GM12878 (cell line): ENCODE results near the gene SYT1. TPM values are rescaled to one million over a fixed set of nuclear protein-coding genes. Genes with fewer than 3 reads are reported as not detected.

Experiments used
- ATAC-seq: fragments of 200-7000 bp; cut with Tn5 transposase; 3 replicates; pipeline ENCODE4 v1.9.1; 2020; ENCODE audit warnings: mild to moderate bottlenecking, moderate library complexity
- BruUV-seq: library from RNA; stranded (reverse); fragments of 400-500 nt; replicated peaks from 2 replicates; lab custom pipeline; 2021; lab: Mats Ljungman, UMichigan
- CTCF ChIA-PET: fragments of 300-600 bp; sonication (Branson Sonifier 250); formaldehyde crosslinking; extraction: SDS; loops from one replicate; lab custom pipeline; 2021; ENCODE audit warnings: inconsistent platforms; lab: Yijun Ruan, JAX
- POLR2A ChIA-PET: fragments of 350-600 bp; formaldehyde crosslinking; extraction: SDS; loops from one replicate; lab custom pipeline; 2021; ENCODE audit warnings: inconsistent platforms; lab: Charles Lee
- RAD21 ChIA-PET: fragments of 300-600 bp; sonication (Branson Sonifier 250); formaldehyde crosslinking; loops from one replicate; lab custom pipeline; 2023; ENCODE audit warnings: antibody characterized with exemption; ENCODE audit not compliant: unreplicated experiment; lab: Charles Lee
- SMC1A ChIA-PET: fragments of 300-600 bp; sonication (Branson Sonifier 250); formaldehyde crosslinking; loops from one replicate; lab custom pipeline; 2023; ENCODE audit not compliant: unreplicated experiment, uncharacterized antibody; lab: Charles Lee
- DNase-seq: peaks from one replicate; pipeline ENCODE4 v3.0.0-alpha.2; 2011; ENCODE audit warnings: low read depth, low spot score
- FAIRE-seq: peaks from 3 replicates; lab custom pipeline; 2011; peaks lifted over from hg19 to GRCh38; lab: Jason Lieb, UNC
- H2AFZ ChIP-seq: 2 replicates; pipeline ENCODE4 v1.6.0; 2011; ENCODE audit warnings: low read depth, low read length, control low read depth; ENCODE audit not compliant: control insufficient read depth
- H3K27ac ChIP-seq: 2 replicates; pipeline ENCODE4 v1.5.1; 2011; ENCODE audit warnings: control low read depth; ENCODE audit not compliant: control insufficient read depth, insufficient read depth
- H3K27me3 ChIP-seq, 2 experiments: replicated peaks in 1 of 2; 2 replicates each; pipeline versions ENCODE4 v1.6.0 to v1.6.1; 2011; ENCODE audit warnings: low read length in 1 of 2; ENCODE audit not compliant: control insufficient read depth in 2 of 2, insufficient read depth in 2 of 2
- H3K36me3 ChIP-seq, 2 experiments: 2 replicates each; pipeline ENCODE4 v1.5.1; 2011; ENCODE audit warnings: low read length in 1 of 2; ENCODE audit not compliant: control insufficient read depth in 2 of 2, insufficient read depth in 2 of 2
- H3K4me1 ChIP-seq: 2 replicates; pipeline ENCODE4 v1.6.1; 2011; ENCODE audit warnings: mild to moderate bottlenecking, low read length, moderate library complexity, mixed read lengths; ENCODE audit not compliant: control insufficient read depth, insufficient read depth
- H3K4me2 ChIP-seq: 2 replicates; pipeline ENCODE4 v1.6.0; 2011; ENCODE audit warnings: control low read depth; ENCODE audit not compliant: control insufficient read depth, insufficient read depth
- H3K4me3 ChIP-seq: fragments of 200-600 bp; sonication (generic); 2 replicates; pipeline ENCODE4 v1.5.1; 2016
- H3K79me2 ChIP-seq: 2 replicates; pipeline ENCODE4 v1.6.0; 2011; ENCODE audit warnings: low read length; ENCODE audit not compliant: control insufficient read depth, insufficient read depth
- H3K9ac ChIP-seq: 2 replicates; pipeline ENCODE4 v1.8.0; 2011; ENCODE audit warnings: low read length, control low read depth, mixed read lengths; ENCODE audit not compliant: control insufficient read depth, insufficient read depth
- H3K9me3 ChIP-seq: replicated peaks from 3 replicates; pipeline ENCODE4 v1.5.1; 2011; ENCODE audit warnings: mild to moderate bottlenecking, low read length; ENCODE audit not compliant: control insufficient read depth, insufficient read depth
- H4K20me1 ChIP-seq: 2 replicates; pipeline ENCODE4 v1.6.0; 2011; ENCODE audit not compliant: control insufficient read depth, insufficient read depth
- CBX3 ChIP-seq: fragments of 200-600 bp; sonication (generic); IDR thresholded peaks from 2 replicates; pipeline ENCODE4 v1.6.1; 2016; ENCODE audit warnings: low read depth, borderline replicate concordance
- CHD2 ChIP-seq: IDR thresholded peaks from 2 replicates; pipeline ENCODE4 v1.6.1; 2011; ENCODE audit warnings: low read depth, low read length, improper control_type of control experiment, borderline replicate concordance
- MEF2B ChIP-seq: fragments of 450-650 bp; IDR thresholded peaks from 2 replicates; pipeline ENCODE4 v1.6.1; 2018; ENCODE audit warnings: mild to moderate bottlenecking, moderate library complexity; ENCODE audit not compliant: partially characterized antibody, poor library complexity, severe bottlenecking
- MYB ChIP-seq: fragments of 150-350 bp; IDR thresholded peaks from 2 replicates; pipeline ENCODE4 v1.6.1; 2014; ENCODE audit warnings: mild to moderate bottlenecking, low read depth, low read length, borderline replicate concordance
- NFYB ChIP-seq: IDR thresholded peaks from 2 replicates; pipeline ENCODE4 v1.6.1; 2011; ENCODE audit warnings: low read depth, mild to moderate bottlenecking, low read length, improper control_type of control experiment, moderate library complexity; ENCODE audit not compliant: insufficient read depth
- NR2F1 ChIP-seq: fragments of 450-650 bp; conservative IDR thresholded peaks from 2 replicates; pipeline ENCODE4 v1.6.1; 2017; ENCODE audit warnings: mild to moderate bottlenecking
- SP1 ChIP-seq: IDR thresholded peaks from one replicate; pipeline ENCODE4 v1.6.1; 2011; ENCODE audit warnings: low read depth, low read length
- ZNF274 ChIP-seq: IDR thresholded peaks from one replicate; pipeline ENCODE4 v1.8.0; 2011; ENCODE audit not compliant: insufficient read length, insufficient read depth
- ZNF622 ChIP-seq: fragments of 450-650 bp; IDR thresholded peaks from 2 replicates; pipeline ENCODE4 v1.6.1; 2017; ENCODE audit warnings: mild to moderate bottlenecking, inconsistent platforms
- WGBS: methylation state at CpG from one replicate; pipeline ENCODE4 v1.1.6; 2016; ENCODE audit warnings: low lambda C conversion rate; ENCODE audit not compliant: insufficient replicate concordance, insufficient coverage; ENCODE audit errors: missing lambda C conversion rate; 5-methylcytosine and 5-hydroxymethylcytosine counted together
- in situ Hi-C: fragments of 300-500 bp; cut with MboI; formaldehyde crosslinking; loops from 9 replicates; pipeline ENCODE4 v1.14.3; 2018; ENCODE audit warnings: mixed read lengths
- intact Hi-C: fragments of 100-400 bp; cut with micrococcal nuclease; formaldehyde crosslinking; loops from one replicate; pipeline ENCODE4 v1.14.2; 2022; ENCODE audit not compliant: unreplicated experiment
- polyA plus RNA-seq, 11 experiments: library from polyadenylated mRNA; depleted of rRNA in 4 of 11; unstranded in 6 of 11; stranded (reverse) in 5 of 11; fragments of >200 nt; fragmentation: Nextera tagmentation in 4 of 11; fragmentation: Illumina TruSeq in 1 of 11; extraction: Ambion mirVana in 4 of 11; extraction: Trizol in 1 of 11; gene quantifications; 1 replicate in 1 of 11; 2 replicates in 10 of 11; pipeline versions ENCODE4 v1.2.1 to v1.2.3, GENCODE V29; 2011 to 2016; ENCODE audit warnings: inconsistent platforms in 2 of 11, missing spikeins in 2 of 11, low read depth in 1 of 11
- total RNA-seq, 4 experiments: library from RNA; depleted of rRNA in 3 of 4; stranded (reverse); fragments of >200 nt in 3 of 4; fragmentation: Illumina TruSeq in 1 of 4; extraction: Trizol in 1 of 4; gene quantifications; 2 replicates each; pipeline versions ENCODE4 v1.2.1 to v1.2.3, GENCODE V29; 2013 to 2021
- TF ChIP-seq, protein P1 (sequence below): fragments of 450-650 bp; IDR thresholded peaks from 2 replicates; pipeline ENCODE4 v1.6.1; 2017; ENCODE audit warnings: low read depth, mild to moderate bottlenecking, moderate library complexity

SYT1 gene
- total and polyA plus RNA-seq, 10 of the 15 experiments (the other 5 are each of a cell fraction or from before 2014, with no cell fraction given) = 0.10 to 0.28 TPM; not detected in 8

DNA sequence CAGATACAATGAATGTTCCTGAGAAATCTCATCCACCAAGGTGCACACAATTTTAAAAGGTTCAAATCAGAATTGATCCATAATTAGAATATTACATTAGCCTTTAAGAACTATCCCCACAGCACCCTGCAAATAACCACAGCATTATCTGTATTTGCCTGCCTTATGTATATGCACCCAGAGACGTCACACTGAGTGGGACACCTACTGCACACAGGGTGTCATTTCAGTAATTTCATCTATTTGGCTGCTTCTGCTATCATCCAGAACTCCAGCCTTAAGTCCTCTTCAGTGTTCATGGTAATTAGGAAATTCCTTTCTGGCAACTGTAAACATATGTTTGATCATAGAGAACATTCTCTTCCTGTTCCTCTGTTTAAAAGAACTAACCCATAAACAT, 298.4 kb downstream of the SYT1 start:
- Histone ChIP-seq H2AFZ (no peak overlapping the region), H3K27ac (no peak overlapping the region), H3K9me3 (no peaks in the 10 kb centered on the region), H3K4me2 (no peak overlapping the region), H3K9ac (no peak overlapping the region), H3K79me2 (no peaks in the 10 kb centered on the region), H4K20me1 (no peaks in the 10 kb centered on the region), H3K4me3 (no peak overlapping the region), H3K36me3 (no peaks in the 10 kb centered on the region), H3K27me3 (no peaks in the 10 kb centered on the region), H3K4me1 (no peaks in the 10 kb centered on the region)
- SMC1A ChIA-PET = interaction anchor here (0.6 to 1.6 kb wide), 5 partner anchors 10 to 801 kb away, joined by 3 to 5 read pairs (median 3); no protein-coding TSS in a partner anchor
- BruUV-seq = no TSS peak
- no peak for DNase-seq
- POLR2A ChIA-PET = no interaction called here
- ATAC-seq = peak; percentile 71
- in situ Hi-C loops (no loop called here), intact Hi-C loops (no loop called here)
- CTCF ChIA-PET = interaction anchor here (0.6 to 2.0 kb wide), 5 partner anchors 10 to 41 kb away, joined by 3 to 9 read pairs (median 4); no protein-coding TSS in a partner anchor
- FAIRE-seq = no peak
- TF ChIP-seq MEF2B (no peak), NR2F1 (no peak), ZNF622 (no peak), CBX3 (no peak), MYB (no peak), SP1 (no peak), CHD2 (no peak), NFYB (no peak), ZNF274 (no peak)
- TF ChIP-seq, protein P1, sequence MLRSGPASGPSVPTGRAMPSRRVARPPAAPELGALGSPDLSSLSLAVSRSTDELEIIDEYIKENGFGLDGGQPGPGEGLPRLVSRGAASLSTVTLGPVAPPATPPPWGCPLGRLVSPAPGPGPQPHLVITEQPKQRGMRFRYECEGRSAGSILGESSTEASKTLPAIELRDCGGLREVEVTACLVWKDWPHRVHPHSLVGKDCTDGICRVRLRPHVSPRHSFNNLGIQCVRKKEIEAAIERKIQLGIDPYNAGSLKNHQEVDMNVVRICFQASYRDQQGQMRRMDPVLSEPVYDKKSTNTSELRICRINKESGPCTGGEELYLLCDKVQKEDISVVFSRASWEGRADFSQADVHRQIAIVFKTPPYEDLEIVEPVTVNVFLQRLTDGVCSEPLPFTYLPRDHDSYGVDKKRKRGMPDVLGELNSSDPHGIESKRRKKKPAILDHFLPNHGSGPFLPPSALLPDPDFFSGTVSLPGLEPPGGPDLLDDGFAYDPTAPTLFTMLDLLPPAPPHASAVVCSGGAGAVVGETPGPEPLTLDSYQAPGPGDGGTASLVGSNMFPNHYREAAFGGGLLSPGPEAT = no peak
- RAD21 ChIA-PET = no interaction called here
- WGBS = 59% methylated on average over 1 of the region's 1 CpG
